K562 (cell line): ENCODE measurements around the gene PTPN11. TPM values are rescaled to one million over a fixed set of nuclear protein-coding genes. Genes with fewer than 3 reads are reported as not detected.

ENCODE experiments used
- ATAC-seq: fragments of 200-7000 bp; cut with Tn5 transposase; 3 replicates; pipeline ENCODE4 v1.9.1; 2020; ENCODE audit warnings: moderate library complexity
- BruUV-seq: library from RNA; stranded (reverse); fragments of 400-500 nt; replicated peaks from 2 replicates; lab custom pipeline; 2021; lab: Mats Ljungman, UMichigan
- CTCF ChIA-PET: fragments of 300-600 bp; formaldehyde crosslinking; extraction: SDS; loops from one replicate; lab custom pipeline; 2021; ENCODE audit warnings: low intra/inter-chr PET ratio; lab: Yijun Ruan, JAX
- POLR2A ChIA-PET: fragments of 300-600, 350-650 bp; sonication (Branson Sonifier 250); formaldehyde crosslinking; extraction: SDS; loops from one replicate; lab custom pipeline; 2021; ENCODE audit warnings: antibody characterized with exemption, inconsistent platforms; lab: Yijun Ruan, JAX
- DNase-seq, 4 experiments: peaks; one replicate each; pipeline versions ENCODE4 v3.0.0 to v3.0.0-alpha.2; 2011 to 2018; ENCODE audit warnings: low spot score in 3 of 4, mixed read lengths in 3 of 4; ENCODE audit errors: extremely low read depth in 1 of 4
- FAIRE-seq: peaks from 2 replicates; lab custom pipeline; 2011; peaks lifted over from hg19 to GRCh38; lab: Jason Lieb, UNC
- H2AFZ ChIP-seq: 2 replicates; pipeline ENCODE4 v1.6.0; 2011; ENCODE audit warnings: low read depth, low read length, control low read depth, inconsistent platforms
- H3K27ac ChIP-seq: fragments of 200-600 bp; 3 replicates; pipeline ENCODE4 v1.8.0; 2011; ENCODE audit warnings: low read depth, mild to moderate bottlenecking, control low read depth, inconsistent platforms, low read length, moderate library complexity, mixed read lengths; ENCODE audit errors: extremely low read depth
- H3K27me3 ChIP-seq, 2 experiments: fragments of 300-600 bp in 1 of 2; 2 replicates in 1 of 2; 3 replicates in 1 of 2; pipeline versions ENCODE4 v1.6.0 to v1.8.0; 2011; ENCODE audit warnings: inconsistent platforms in 2 of 2, low read length in 2 of 2, mild to moderate bottlenecking in 1 of 2, mixed read lengths in 1 of 2, moderate library complexity in 1 of 2; ENCODE audit not compliant: control insufficient read depth in 2 of 2, insufficient read depth in 2 of 2
- H3K36me3 ChIP-seq: fragments of 300-600 bp; 3 replicates; pipeline ENCODE4 v1.8.0; 2011; ENCODE audit warnings: mild to moderate bottlenecking, low read length, inconsistent platforms; ENCODE audit not compliant: control insufficient read depth, insufficient read depth
- H3K4me1 ChIP-seq, 2 experiments: fragments of 200-600 bp in 1 of 2; replicated peaks in 1 of 2; 2 replicates in 1 of 2; 3 replicates in 1 of 2; pipeline versions ENCODE4 v1.5.1 to v1.8.0; 2011; ENCODE audit warnings: inconsistent platforms in 2 of 2, low read length in 2 of 2, mild to moderate bottlenecking in 1 of 2, mixed read lengths in 1 of 2, moderate library complexity in 1 of 2; ENCODE audit not compliant: control insufficient read depth in 2 of 2, insufficient read depth in 2 of 2
- H3K4me2 ChIP-seq: 2 replicates; pipeline ENCODE4 v1.6.1; 2011; ENCODE audit warnings: low read length, control low read depth, inconsistent platforms, mixed read lengths; ENCODE audit not compliant: insufficient read depth
- H3K4me3 ChIP-seq: fragments of 200-600 bp; sonication (generic), shearing (Covaris generic); 2 replicates; pipeline ENCODE4 v1.5.1; 2016; ENCODE audit warnings: control low read depth, inconsistent platforms
- H3K79me2 ChIP-seq: fragments of 200-600 bp; 3 replicates; pipeline ENCODE4 v1.8.0; 2011; ENCODE audit warnings: low read length, inconsistent platforms; ENCODE audit not compliant: control insufficient read depth, insufficient read depth
- H3K9ac ChIP-seq, 2 experiments: 2 replicates each; pipeline versions ENCODE4 v1.6.0 to v1.6.1; 2011; ENCODE audit warnings: low read depth in 2 of 2, low read length in 2 of 2, control low read depth in 1 of 2, inconsistent platforms in 1 of 2, mild to moderate bottlenecking in 1 of 2, mixed read lengths in 1 of 2; ENCODE audit not compliant: insufficient read depth in 1 of 2
- H3K9me1 ChIP-seq: one replicate; pipeline ENCODE4 v1.6.0; 2011; ENCODE audit warnings: inconsistent platforms, mild to moderate bottlenecking, low read length, moderate library complexity; ENCODE audit not compliant: control insufficient read depth, insufficient read depth
- H3K9me3 ChIP-seq: replicated peaks from 2 replicates; pipeline ENCODE4 v1.5.1; 2011; ENCODE audit warnings: low read depth, low read length, inconsistent platforms; ENCODE audit not compliant: control insufficient read depth, insufficient read depth
- H4K20me1 ChIP-seq: replicated peaks from 2 replicates; pipeline ENCODE4 v1.6.1; 2011; ENCODE audit warnings: low read length, inconsistent platforms, mixed read lengths; ENCODE audit not compliant: control insufficient read depth, insufficient read depth
- ASH1L ChIP-seq: fragments of 450-650 bp; IDR thresholded peaks from 2 replicates; pipeline ENCODE4 v1.6.1; 2018; ENCODE audit warnings: borderline replicate concordance, mild to moderate bottlenecking, low read depth; ENCODE audit not compliant: partially characterized antibody
- BRD9 ChIP-seq: fragments of 450-650 bp; IDR thresholded peaks from 2 replicates; pipeline ENCODE4 v1.6.1; 2018; ENCODE audit warnings: low read depth; ENCODE audit not compliant: partially characterized antibody
- BRF2 ChIP-seq: IDR thresholded peaks from 3 replicates; pipeline ENCODE4 v1.6.1; 2011; ENCODE audit warnings: borderline replicate concordance, mild to moderate bottlenecking; ENCODE audit not compliant: insufficient read length, insufficient read depth
- DIDO1 ChIP-seq: fragments of 450-650 bp; IDR thresholded peaks from 2 replicates; pipeline ENCODE4 v1.6.1; 2016; ENCODE audit warnings: low read depth, missing biosample characterization, missing genetic modification characterization
- ESRRB ChIP-seq: fragments of 250-450 bp; sonication (Bioruptor Pico); IDR thresholded peaks from 2 replicates; pipeline ENCODE4 v1.5.0; 2020; ENCODE audit warnings: mild to moderate bottlenecking, moderate library complexity, borderline replicate concordance
- FOXO4 ChIP-seq: fragments of 450-650 bp; formaldehyde crosslinking; IDR thresholded peaks from 2 replicates; pipeline ENCODE4 v1.4.0; 2020; ENCODE audit warnings: mild to moderate bottlenecking, moderate library complexity
- HMG20B ChIP-seq: fragments of 250-450 bp; sonication (Bioruptor Pico); IDR thresholded peaks from 2 replicates; pipeline ENCODE4 v1.5.0; 2021; ENCODE audit warnings: mild to moderate bottlenecking
- HMGXB4 ChIP-seq: sonication (generic); formaldehyde crosslinking; IDR thresholded peaks from 2 replicates; pipeline ENCODE4 v1.8.1; 2023; ENCODE audit warnings: mild to moderate bottlenecking, missing genetic modification reagents
- PTRF ChIP-seq: fragments of 450-650 bp; IDR thresholded peaks from 2 replicates; pipeline ENCODE4 v1.6.1; 2016; ENCODE audit warnings: mild to moderate bottlenecking, missing genetic modification characterization, missing compliant biosample characterization
- RFX7 ChIP-seq: fragments of 250-450 bp; sonication (Bioruptor Pico); IDR thresholded peaks from 2 replicates; pipeline ENCODE4 v1.5.1; 2021; ENCODE audit warnings: mild to moderate bottlenecking
- SMC3 ChIP-seq: conservative IDR thresholded peaks from 2 replicates; pipeline ENCODE4 v1.6.1; 2011; ENCODE audit warnings: low read depth, low read length, improper control_type of control experiment; ENCODE audit not compliant: insufficient read depth
- TAF15 ChIP-seq: fragments of 200-400 bp; formaldehyde crosslinking; IDR thresholded peaks from 2 replicates; pipeline ENCODE4 v1.6.1; 2017; ENCODE audit warnings: mild to moderate bottlenecking, low read depth, low read length, moderate library complexity
- THAP7 ChIP-seq: fragments of 250-450 bp; sonication (Bioruptor Pico); IDR thresholded peaks from 2 replicates; pipeline ENCODE4 v1.5.0; 2021
- ZNF146 ChIP-seq: IDR thresholded peaks from one replicate; pipeline ENCODE4 v1.6.1; 2018; ENCODE audit warnings: missing compliant biosample characterization; ENCODE audit not compliant: unreplicated experiment
- ZNF408 ChIP-seq: fragments of 250-450 bp; sonication (Bioruptor Pico); IDR thresholded peaks from 2 replicates; pipeline ENCODE4 v1.4.0; 2020; ENCODE audit warnings: low read depth, mild to moderate bottlenecking, moderate library complexity
- ZNF586 ChIP-seq: fragments of 450-650 bp; formaldehyde crosslinking; conservative IDR thresholded peaks from 2 replicates; pipeline ENCODE4 v1.4.0; 2020; ENCODE audit warnings: mild to moderate bottlenecking, moderate library complexity
- ZSCAN32 ChIP-seq: fragments of 450-650 bp; formaldehyde crosslinking; IDR thresholded peaks from 2 replicates; pipeline ENCODE4 v1.4.0; 2020; ENCODE audit warnings: mild to moderate bottlenecking, moderate library complexity
- WGBS: fragments of 100-300 bp; shearing (Covaris generic); methylation state at CpG from one replicate; pipeline ENCODE4 v1.1.6; 2016; ENCODE audit warnings: low coverage, mixed read lengths; ENCODE audit not compliant: insufficient coverage; ENCODE audit errors: missing lambda C conversion rate; 5-methylcytosine and 5-hydroxymethylcytosine counted together
- in situ Hi-C: fragments of 300-500 bp; cut with MboI; formaldehyde crosslinking; loops from 4 replicates; pipeline ENCODE4 v1.15.0; 2018; ENCODE audit warnings: inconsistent platforms, mixed read lengths
- intact Hi-C: fragments of 100-400 bp; cut with micrococcal nuclease; formaldehyde crosslinking; loops from 2 replicates; pipeline ENCODE4 v1.14.2; 2022
- polyA plus RNA-seq, 8 experiments: library from polyadenylated mRNA; depleted of rRNA in 4 of 8; stranded (reverse) in 5 of 8; unstranded in 3 of 8; fragments of >200 nt; fragmentation: Nextera tagmentation in 2 of 8; fragmentation: Illumina TruSeq in 1 of 8; extraction: Ambion mirVana in 2 of 8; extraction: Trizol in 1 of 8; gene quantifications; 2 replicates each; pipeline versions ENCODE4 v1.2.1 to v1.2.3, GENCODE V29; 2011 to 2014; ENCODE audit warnings: inconsistent platforms in 1 of 8, missing spikeins in 1 of 8
- total RNA-seq, 7 experiments: library from RNA; depleted of rRNA in 6 of 7; stranded (reverse); fragments of >200 nt in 6 of 7; fragmentation: Illumina TruSeq in 2 of 7; extraction: Trizol in 2 of 7; gene quantifications; 2 replicates each; pipeline versions ENCODE4 v1.2.1 to v1.2.3, GENCODE V29; 2011 to 2021; ENCODE audit warnings: low replicate concordance in 1 of 7
- TF ChIP-seq, protein P1 (sequence below): fragments of 450-650 bp; formaldehyde crosslinking; IDR thresholded peaks from 2 replicates; pipeline ENCODE4 v1.4.0; 2022; ENCODE audit warnings: mild to moderate bottlenecking, moderate library complexity

PTPN11 gene
- total and polyA plus RNA-seq, 9 of the 15 experiments (the other 6 are each of a cell fraction or from before 2014, with no cell fraction given) = 22.5 to 126 (median 79.7) TPM

- Histone ChIP-seq H3K9ac (no peak overlapping the region), H3K4me2 (no peak overlapping the region), H3K79me2 (no peaks in the 10 kb centered on the region), H3K4me3 (no peak overlapping the region), H3K27me3 (no peaks in the 10 kb centered on the region), H3K9me3 (no peaks in the 10 kb centered on the region), H2AFZ (no peak overlapping the region), H3K9me1 (no peaks in the 10 kb centered on the region), H4K20me1 (no peaks in the 10 kb centered on the region), H3K4me1 (no peaks in the 10 kb centered on the region), H3K27ac (no peak overlapping the region), H3K36me3 (peaks cover 70% of the 10 kb centered on the region)
- intact Hi-C loops = no loop called here
- 88% methylated on average over 4 of the region's 4 CpGs for WGBS
- no TSS peak for BruUV-seq
- POLR2A ChIA-PET = interaction anchor here (0.8 to 1.2 kb wide), 2 partner anchors 9 to 23 kb away, joined by 3 read pairs; no protein-coding TSS in a partner anchor
- ATAC-seq = no peak
- CTCF ChIA-PET = no interaction called here
- no peak for DNase-seq
- in situ Hi-C loops = no loop called here
- TF ChIP-seq RFX7 (CRISPR knock-in tag) (no peak), ASH1L (no peak), PTRF (no peak), SMC3 (no peak), ZNF146 (CRISPR knock-in tag) (no peak), THAP7 (CRISPR knock-in tag) (no peak), DIDO1 (tag) (no peak), HMG20B (CRISPR knock-in tag) (no peak), TAF15 (no peak), ESRRB (CRISPR knock-in tag) (no peak), BRF2 (no peak), ZSCAN32 (CRISPR knock-in tag) (no peak), ZNF586 (CRISPR knock-in tag) (no peak), BRD9 (no peak), ZNF408 (CRISPR knock-in tag) (no peak), HMGXB4 (CRISPR knock-in tag) (no peak), FOXO4 (CRISPR knock-in tag) (no peak)
- TF ChIP-seq, protein P1, sequence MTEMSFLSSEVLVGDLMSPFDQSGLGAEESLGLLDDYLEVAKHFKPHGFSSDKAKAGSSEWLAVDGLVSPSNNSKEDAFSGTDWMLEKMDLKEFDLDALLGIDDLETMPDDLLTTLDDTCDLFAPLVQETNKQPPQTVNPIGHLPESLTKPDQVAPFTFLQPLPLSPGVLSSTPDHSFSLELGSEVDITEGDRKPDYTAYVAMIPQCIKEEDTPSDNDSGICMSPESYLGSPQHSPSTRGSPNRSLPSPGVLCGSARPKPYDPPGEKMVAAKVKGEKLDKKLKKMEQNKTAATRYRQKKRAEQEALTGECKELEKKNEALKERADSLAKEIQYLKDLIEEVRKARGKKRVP (CRISPR knock-in tag) = no peak
- FAIRE-seq = no peak
These were observed 39.6 kb downstream of the PTPN11 start for GRCh38 chr12:112458330-112458729.
